AG04449 (cell line): Measurements from ENCODE around the gene SERPINB8.
"Not testable (repeated sequence)": the region's sequence is repeated elsewhere in the genome, so short reads cannot be mapped to it uniquely, and the experiment has no call there.

Experiments used
- CTCF ChIA-PET: fragments of 350-600 bp; formaldehyde crosslinking; extraction: SDS; loops from one replicate; lab custom pipeline; 2021; ENCODE audit warnings: antibody characterized with exemption; lab: Yijun Ruan, JAX
- POLR2A ChIA-PET: fragments of 400-600, 350-600 bp; formaldehyde crosslinking; extraction: SDS; loops from one replicate; lab custom pipeline; 2020; ENCODE audit warnings: antibody characterized with exemption, inconsistent platforms; lab: Yijun Ruan, JAX
- DNase-seq: peaks from one replicate; pipeline ENCODE4 v3.0.0-alpha.2; 2010; ENCODE audit warnings: low read depth, low spot score
- H3K4me3 ChIP-seq: 2 replicates; pipeline ENCODE4 v1.5.1; 2011; ENCODE audit warnings: low read depth, mild to moderate bottlenecking, control low read depth, low read length
- TF ChIP-seq, protein P1 (sequence below): IDR thresholded peaks from one replicate; pipeline ENCODE4 v1.5.1; 2011; ENCODE audit warnings: mild to moderate bottlenecking, moderate library complexity, low read length, control low read depth, inconsistent platforms; ENCODE audit not compliant: insufficient read depth; ENCODE audit errors: missing control alignments

The SERPINB8 gene

DNA sequence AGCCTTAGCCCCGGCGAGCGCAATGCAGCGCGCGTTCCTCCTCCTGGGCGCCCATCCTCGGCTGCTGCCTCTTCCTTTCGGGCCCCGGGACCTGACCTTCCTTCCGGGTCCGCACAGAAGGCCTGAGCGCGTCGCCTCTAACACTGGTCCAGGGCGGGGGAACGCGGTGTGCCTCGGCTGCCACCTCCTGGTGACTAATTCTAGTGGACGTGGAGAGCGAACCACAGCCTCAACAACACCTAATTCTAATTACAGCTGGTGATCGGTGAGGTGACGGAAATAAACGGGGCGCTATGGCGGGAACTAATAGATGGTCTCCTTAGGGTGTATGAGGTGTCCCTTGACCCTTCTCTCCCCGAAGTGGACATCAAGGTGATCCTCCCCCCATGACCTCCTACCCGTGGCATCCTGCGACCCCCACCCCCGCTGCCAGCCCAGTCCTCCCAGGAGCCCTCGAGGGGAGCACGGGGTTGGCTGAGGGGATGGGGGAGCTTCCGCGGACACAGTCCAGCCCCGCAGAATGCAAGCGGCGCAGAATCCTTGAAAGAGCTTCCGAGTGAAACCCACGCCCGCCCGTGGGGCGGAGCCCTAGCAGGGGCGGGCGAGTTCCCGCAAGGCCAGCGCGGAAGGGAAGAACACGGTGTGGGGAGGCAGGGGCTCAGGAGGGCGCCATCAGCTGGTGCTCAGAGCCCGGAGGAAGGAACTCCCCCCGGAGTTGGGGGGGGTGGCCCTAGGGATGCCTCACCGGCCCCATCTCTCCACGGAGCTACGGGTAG is 33.5 kb upstream of the SERPINB8 start:
- ChIA-PET CTCF (interaction anchor here (0.7 to 4.5 kb wide), 41 partner anchors 10 to 920 kb away, joined by 3 to 38 read pairs (median 4); partner anchors contain the start of genes HMSD and SERPINB12), POLR2A (interaction anchor here (0.6 to 0.9 kb wide), 2 partner anchors 12 to 34 kb away, joined by 3 read pairs; no protein-coding TSS in a partner anchor)
- no peak for DNase-seq
- TF ChIP-seq, protein P1, sequence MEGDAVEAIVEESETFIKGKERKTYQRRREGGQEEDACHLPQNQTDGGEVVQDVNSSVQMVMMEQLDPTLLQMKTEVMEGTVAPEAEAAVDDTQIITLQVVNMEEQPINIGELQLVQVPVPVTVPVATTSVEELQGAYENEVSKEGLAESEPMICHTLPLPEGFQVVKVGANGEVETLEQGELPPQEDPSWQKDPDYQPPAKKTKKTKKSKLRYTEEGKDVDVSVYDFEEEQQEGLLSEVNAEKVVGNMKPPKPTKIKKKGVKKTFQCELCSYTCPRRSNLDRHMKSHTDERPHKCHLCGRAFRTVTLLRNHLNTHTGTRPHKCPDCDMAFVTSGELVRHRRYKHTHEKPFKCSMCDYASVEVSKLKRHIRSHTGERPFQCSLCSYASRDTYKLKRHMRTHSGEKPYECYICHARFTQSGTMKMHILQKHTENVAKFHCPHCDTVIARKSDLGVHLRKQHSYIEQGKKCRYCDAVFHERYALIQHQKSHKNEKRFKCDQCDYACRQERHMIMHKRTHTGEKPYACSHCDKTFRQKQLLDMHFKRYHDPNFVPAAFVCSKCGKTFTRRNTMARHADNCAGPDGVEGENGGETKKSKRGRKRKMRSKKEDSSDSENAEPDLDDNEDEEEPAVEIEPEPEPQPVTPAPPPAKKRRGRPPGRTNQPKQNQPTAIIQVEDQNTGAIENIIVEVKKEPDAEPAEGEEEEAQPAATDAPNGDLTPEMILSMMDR, result peak; percentile 84
- H3K4me3 ChIP-seq, result peak overlapping the region; percentile 70

DNA sequence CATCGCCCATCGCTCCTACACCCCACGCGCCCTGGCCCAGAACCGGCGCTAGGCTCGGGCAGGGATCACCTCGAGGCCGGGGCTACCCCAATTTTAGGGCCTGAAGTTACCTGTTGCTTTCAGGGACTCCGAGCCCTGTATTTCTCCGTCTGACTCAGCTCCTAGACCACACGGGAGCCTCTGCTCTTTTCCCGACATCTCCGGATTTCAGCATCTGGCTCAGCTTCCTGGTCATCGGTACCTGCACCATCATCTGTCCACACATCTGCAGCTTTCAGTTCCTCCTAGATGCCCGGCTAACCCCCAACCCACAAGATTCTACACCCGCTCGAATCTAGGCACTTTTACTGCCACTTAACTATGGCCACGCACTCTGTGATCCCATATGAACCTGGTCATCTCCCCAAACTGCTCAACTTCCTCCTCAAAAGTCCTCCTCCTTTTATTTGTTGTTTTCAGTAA is 32.9 kb upstream of the SERPINB8 start:
- TF ChIP-seq, protein P1, result no peak
- CTCF ChIA-PET, result interaction anchor here (0.7 to 4.5 kb wide), 34 partner anchors 9 to 429 kb away, joined by 3 to 38 read pairs (median 5); partner anchors contain the start of genes HMSD and SERPINB12

DNA sequence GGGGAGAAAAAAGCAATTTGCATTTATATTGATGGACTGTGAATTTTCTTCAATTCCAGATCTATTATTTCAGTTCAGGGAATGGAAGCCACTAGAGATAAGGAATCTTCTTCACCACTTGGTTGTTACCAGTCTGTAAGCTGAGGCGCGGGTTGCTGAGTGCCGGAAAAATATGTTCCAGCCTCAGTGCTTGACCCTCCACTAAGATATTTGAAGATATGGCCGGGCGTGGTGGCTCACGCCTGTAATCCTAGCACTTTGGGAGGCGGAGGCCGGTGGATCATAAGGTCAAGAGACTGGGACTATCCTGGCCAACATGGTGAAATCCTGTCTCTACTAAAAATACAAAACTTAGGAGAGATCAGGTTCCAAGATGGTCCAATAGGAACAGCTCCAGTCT is 29.9 kb upstream of the SERPINB8 start:
- DNase-seq, result no peak
- ChIA-PET CTCF (no interaction called here), POLR2A (no interaction called here)
- TF ChIP-seq, protein P1, result no peak
- H3K4me3 ChIP-seq, result no peak overlapping the region

More for the DNA sequence above, 32.9 kb upstream of the SERPINB8 start:
- POLR2A ChIA-PET, result interaction anchor here (0.9 kb wide), 1 partner anchor 13 kb away, joined by 3 read pairs; no protein-coding TSS in a partner anchor
- no peak for DNase-seq
- peak overlapping the region; percentile 70 for H3K4me3 ChIP-seq

DNA sequence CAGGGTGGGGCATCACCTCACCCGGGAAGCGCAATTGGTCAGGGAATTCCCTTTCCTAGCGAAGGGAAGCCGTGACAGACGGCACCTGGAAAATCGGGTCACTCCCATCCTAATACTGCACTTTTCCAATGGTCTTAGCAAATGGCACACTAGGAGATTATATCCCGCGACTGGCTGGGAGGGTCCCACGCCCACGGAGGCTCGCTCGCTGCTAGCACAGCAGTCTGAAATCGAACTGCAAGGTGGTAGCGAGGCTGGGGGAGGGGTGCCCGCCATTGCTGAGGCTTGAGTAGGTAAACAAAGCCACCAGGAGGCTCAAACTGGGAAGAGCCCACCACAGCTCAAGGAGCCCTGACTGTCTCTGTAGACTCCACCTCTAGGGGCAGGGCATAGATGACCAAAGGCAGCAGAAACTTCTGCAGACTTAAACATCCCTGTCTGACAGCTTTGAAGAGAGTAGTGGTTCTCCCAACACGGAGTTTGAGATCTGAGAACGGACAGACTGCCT is 29.3 kb upstream of the SERPINB8 start:
- POLR2A ChIA-PET, H3K4me3 ChIP-seq, CTCF ChIA-PET, DNase-seq: not testable (repeated sequence)

DNA sequence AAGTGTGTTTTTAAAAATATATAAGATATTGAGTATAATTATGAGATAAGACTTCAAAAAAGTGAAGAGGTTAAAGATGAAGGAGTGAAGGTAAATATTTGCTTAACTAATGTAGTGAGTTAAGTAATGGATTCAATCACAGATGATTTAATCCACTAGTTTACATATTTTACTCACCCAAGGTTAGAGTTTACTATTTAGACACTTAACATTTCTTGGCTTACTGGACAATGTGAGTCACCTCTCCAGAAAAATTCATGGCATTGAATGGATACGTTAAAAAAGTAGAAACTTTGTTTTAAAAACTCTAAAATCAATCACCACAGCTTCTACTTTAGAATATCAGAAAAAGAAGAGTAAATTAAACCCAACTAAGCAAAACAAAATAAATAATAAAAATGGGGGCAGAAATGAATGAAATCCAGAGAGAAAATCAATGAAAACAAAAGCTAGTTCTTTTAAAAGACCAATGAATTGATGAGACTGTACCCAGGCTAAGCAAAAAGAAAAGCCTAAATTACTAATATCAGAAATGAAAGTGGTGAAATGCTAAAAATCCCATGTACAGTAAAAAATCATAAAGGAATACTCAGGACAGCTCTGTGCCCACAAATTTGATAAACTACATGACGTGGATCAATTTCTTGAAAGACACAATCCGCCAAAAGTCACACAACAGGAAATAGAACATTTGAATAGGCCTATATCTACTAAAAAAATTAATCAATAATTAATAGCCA is 22.7 kb upstream of the SERPINB8 start:
- ChIA-PET POLR2A (no interaction called here), CTCF (interaction anchor here (1.0 to 3.6 kb wide), 3 partner anchors 9 to 16 kb away, joined by 3 to 12 read pairs (median 4); no protein-coding TSS in a partner anchor)
- H3K4me3 ChIP-seq, result no peak overlapping the region
- TF ChIP-seq, protein P1, result no peak
- no peak for DNase-seq

DNA sequence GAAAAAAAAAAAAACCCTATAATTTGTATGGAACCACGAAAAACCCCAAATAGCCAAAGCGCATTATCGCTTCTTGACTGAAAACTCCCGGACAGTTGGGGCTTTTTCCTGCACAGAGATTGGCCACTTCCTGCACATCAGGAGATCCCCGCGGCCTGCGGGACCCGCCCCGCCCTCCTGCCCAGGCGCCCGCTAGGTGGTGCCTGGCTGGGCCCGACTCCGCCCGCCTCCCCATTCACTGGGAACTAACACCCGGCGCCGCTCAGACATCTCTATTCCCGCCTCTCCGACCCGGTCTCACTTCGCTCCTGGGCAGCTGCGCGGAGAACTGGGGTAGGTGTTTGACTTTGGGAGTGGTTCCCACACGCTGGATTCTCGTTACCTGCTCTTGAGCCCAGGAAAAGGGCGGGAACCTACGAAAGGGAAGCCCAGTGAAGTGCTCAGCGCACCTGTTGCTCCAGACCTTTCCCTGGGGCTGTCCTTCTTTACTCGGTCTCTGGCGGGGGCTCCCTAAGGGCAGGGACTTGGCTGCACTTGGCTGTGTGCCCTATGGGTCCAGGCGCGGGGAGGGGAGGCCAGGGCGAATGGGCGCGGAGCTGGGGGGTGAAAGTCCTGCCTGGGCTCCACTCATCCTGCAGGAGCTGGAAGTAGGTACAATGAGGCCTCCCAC is 20.7 kb upstream of the SERPINB8 start, which contains the start of gene HMSD:
Gene HMSD (plus strand): TSS at position 234 of the 670 bp plus-strand sequence. CDS start 4,155 bp downstream, outside the sequence.
- H3K4me3 ChIP-seq, result peak within 1 kb of the TSS; percentile 56
- ChIA-PET CTCF (interaction anchor here (0.8 to 1.9 kb wide), 6 partner anchors 10 to 45 kb away, joined by 3 to 11 read pairs (median 5); no protein-coding TSS in a partner anchor), POLR2A (no interaction called here)
- no peak for DNase-seq
- TF ChIP-seq, protein P1, result peak; percentile 47
